ENCODE measurements around the gene MTCH2. TPM values are rescaled to one million over a fixed set of nuclear protein-coding genes. Genes with fewer than 3 reads are reported as not detected.

MTCH2 gene
- total RNA-seq, 1 experiment from 2014 or later: 176 TPM

DNA sequence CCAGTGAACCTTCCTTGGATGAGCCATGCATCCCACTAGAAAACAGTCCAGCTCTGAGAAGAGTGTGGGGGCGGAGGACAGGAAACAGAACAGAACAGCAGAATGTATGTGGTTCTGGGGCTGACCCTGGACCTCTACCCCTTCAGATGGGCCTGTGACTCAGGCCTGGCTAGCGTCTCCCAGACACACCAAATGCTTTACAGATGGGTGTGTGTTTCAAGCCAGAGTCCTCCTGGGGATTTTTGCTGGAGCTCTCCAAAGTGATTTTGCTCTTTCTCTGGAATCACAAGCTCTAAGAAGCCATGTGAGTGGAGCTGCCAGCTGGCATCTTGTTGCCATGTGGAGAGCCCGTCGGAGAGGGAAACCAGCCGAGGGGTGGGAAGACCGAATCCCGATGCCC is 35.0 kb downstream of the MTCH2 start:
- Histone ChIP-seq H2BK12ac (ENCODE audit: insufficient read length, low read depth, low read length) (no peak overlapping the region), H3K27me3 (ENCODE audit: insufficient read depth, low read length) (no peaks in the 10 kb centered on the region), H2BK120ac (ENCODE audit: low read depth, low read length, poor library complexity, severe bottlenecking) (no peak overlapping the region), H3K9ac (ENCODE audit: extremely low read depth, insufficient read length, low read length) (no peak overlapping the region), H3K23me2 (ENCODE audit: insufficient read length, low read depth, low read length, poor library complexity, severe bottlenecking) (no peaks in the 10 kb centered on the region), H3K18ac (ENCODE audit: insufficient read length, low read depth, low read length) (no peak overlapping the region), H2AK5ac (ENCODE audit: insufficient read length, low read length) (no peak overlapping the region), H3K4ac (ENCODE audit: low read depth, low read length) (no peak overlapping the region), H3K79me1 (ENCODE audit: insufficient read depth, low read depth, low read length, poor library complexity, severe bottlenecking) (no peaks in the 10 kb centered on the region), H3T11ph (ENCODE audit: low read length) (no peak overlapping the region), H3K56ac (ENCODE audit: insufficient read length, low read depth, low read length) (no peak overlapping the region), H2BK15ac (ENCODE audit: low read depth, low read length) (no peak overlapping the region), H4K8ac (replicated peaks; ENCODE audit: insufficient read length, low read depth, low read length) (no peak overlapping the region), H4K20me1 (ENCODE audit: control insufficient read depth, insufficient read depth, insufficient read length) (no peaks in the 10 kb centered on the region), H3K4me2 (ENCODE audit: insufficient read depth, insufficient read length, low read length) (no peak overlapping the region), H3K4me1 (ENCODE audit: insufficient read depth, low read length) (no peaks in the 10 kb centered on the region), H3K79me2 (ENCODE audit: insufficient read depth, low read length) (no peaks in the 10 kb centered on the region), H3K27ac (ENCODE audit: insufficient read length, low read depth, low read length) (no peak overlapping the region), H3K14ac (ENCODE audit: insufficient read depth, low read length) (no peak overlapping the region), H2BK5ac (ENCODE audit: insufficient read length, low read length) (no peak overlapping the region), H4K91ac (ENCODE audit: insufficient read length, low read depth, low read length) (no peak overlapping the region), H4K5ac (ENCODE audit: insufficient read length, low read depth, low read length) (no peak overlapping the region), H2AFZ (ENCODE audit: low read length) (no peak overlapping the region), H3K9me3 (ENCODE audit: control insufficient read depth, low read depth, low read length) (no peaks in the 10 kb centered on the region), H3K23ac (ENCODE audit: insufficient read length, low read depth, low read length) (no peak overlapping the region), H2BK20ac (ENCODE audit: low read depth, low read length, poor library complexity, severe bottlenecking) (no peak overlapping the region)
- H3K4me3 Mint-ChIP-seq: no peak overlapping the region
- no peak overlapping the region for H3K27ac Mint-ChIP-seq
- no peaks in the 10 kb centered on the region for H3K27me3 Mint-ChIP-seq (ENCODE audit: low read depth)
- WGBS (ENCODE audit: extremely low coverage, insufficient read length, low lambda C conversion rate): no CpG with 5 or more reads among the region's 7 CpGs
- no peak for DNase-seq
- TF ChIP-seq, protein P1, sequence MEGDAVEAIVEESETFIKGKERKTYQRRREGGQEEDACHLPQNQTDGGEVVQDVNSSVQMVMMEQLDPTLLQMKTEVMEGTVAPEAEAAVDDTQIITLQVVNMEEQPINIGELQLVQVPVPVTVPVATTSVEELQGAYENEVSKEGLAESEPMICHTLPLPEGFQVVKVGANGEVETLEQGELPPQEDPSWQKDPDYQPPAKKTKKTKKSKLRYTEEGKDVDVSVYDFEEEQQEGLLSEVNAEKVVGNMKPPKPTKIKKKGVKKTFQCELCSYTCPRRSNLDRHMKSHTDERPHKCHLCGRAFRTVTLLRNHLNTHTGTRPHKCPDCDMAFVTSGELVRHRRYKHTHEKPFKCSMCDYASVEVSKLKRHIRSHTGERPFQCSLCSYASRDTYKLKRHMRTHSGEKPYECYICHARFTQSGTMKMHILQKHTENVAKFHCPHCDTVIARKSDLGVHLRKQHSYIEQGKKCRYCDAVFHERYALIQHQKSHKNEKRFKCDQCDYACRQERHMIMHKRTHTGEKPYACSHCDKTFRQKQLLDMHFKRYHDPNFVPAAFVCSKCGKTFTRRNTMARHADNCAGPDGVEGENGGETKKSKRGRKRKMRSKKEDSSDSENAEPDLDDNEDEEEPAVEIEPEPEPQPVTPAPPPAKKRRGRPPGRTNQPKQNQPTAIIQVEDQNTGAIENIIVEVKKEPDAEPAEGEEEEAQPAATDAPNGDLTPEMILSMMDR (conservative IDR thresholded peaks at IDR 0.05): no peak
- H3K9me3 Mint-ChIP-seq: no peaks in the 10 kb centered on the region
- peaks cover 0 to 4% (median 2%) of the 10 kb centered on the region in 3 experiments; a peak in 2 of 7 replicates for H3K36me3 Mint-ChIP-seq (ENCODE audit: insufficient read depth in 1 of 3, low read depth in 3 of 3)
- no peaks in the 10 kb centered on the region for H3K4me1 Mint-ChIP-seq
